GM12878 (cell line): ENCODE results near the gene RRM2.

ENCODE experiments used
- ATF3 ChIP-seq: IDR thresholded peaks from 2 replicates; pipeline ENCODE4 v1.6.1; 2011; ENCODE audit warnings: low read depth, mild to moderate bottlenecking, low read length, moderate library complexity, borderline replicate concordance; ENCODE audit errors: extremely low read depth
- ATF7 ChIP-seq: fragments of 450-650 bp; IDR thresholded peaks from 2 replicates; pipeline ENCODE4 v1.6.1; 2016; ENCODE audit warnings: low read depth, mild to moderate bottlenecking
- BHLHE40 ChIP-seq, 2 experiments: fragments of 450-650 bp in 1 of 2; IDR thresholded peaks; 2 replicates each; pipeline ENCODE4 v1.6.1; 2011 to 2017; ENCODE audit warnings: low read depth in 2 of 2, borderline replicate concordance in 1 of 2, improper control_type of control experiment in 1 of 2, low read length in 1 of 2, mild to moderate bottlenecking in 1 of 2
- BRCA1 ChIP-seq: IDR thresholded peaks from 2 replicates; pipeline ENCODE4 v1.6.1; 2011; ENCODE audit warnings: low read depth, low read length, improper control_type of control experiment
- CREB1 ChIP-seq: IDR thresholded peaks from 2 replicates; pipeline ENCODE4 v1.6.1; 2012; ENCODE audit warnings: low read depth, mild to moderate bottlenecking, inconsistent platforms
- CTCF ChIP-seq, 3 experiments: IDR thresholded peaks in 2 of 3; conservative IDR thresholded peaks in 1 of 3; 2 replicates each; pipeline ENCODE4 v1.5.1; 2011; ENCODE audit warnings: low read depth in 3 of 3, low read length in 3 of 3, mild to moderate bottlenecking in 3 of 3, control low read depth in 2 of 3, moderate library complexity in 2 of 3, inconsistent platforms in 1 of 3, mixed read lengths in 1 of 3; ENCODE audit not compliant: control insufficient read depth in 2 of 3, insufficient read depth in 1 of 3; ENCODE audit errors: extremely low read depth in 1 of 3
- ESRRA ChIP-seq: IDR thresholded peaks from 2 replicates; pipeline ENCODE4 v1.6.1; 2012; ENCODE audit warnings: mild to moderate bottlenecking, low read length, improper control_type of control experiment
- JUND ChIP-seq: IDR thresholded peaks from 2 replicates; pipeline ENCODE4 v1.6.1; 2012; ENCODE audit warnings: low read depth, mild to moderate bottlenecking, low read length, improper control_type of control experiment, moderate library complexity
- POLR2AphosphoS5 ChIP-seq: IDR thresholded peaks from 2 replicates; pipeline ENCODE4 v1.6.1; 2011; ENCODE audit warnings: mild to moderate bottlenecking, low read length, inconsistent platforms
- SIN3A ChIP-seq: IDR thresholded peaks from 2 replicates; pipeline ENCODE4 v1.6.1; 2012; ENCODE audit warnings: low read depth, low read length, improper control_type of control experiment
- SREBF2 ChIP-seq: IDR thresholded peaks from 2 replicates; pipeline ENCODE4 v1.6.1; 2012; ENCODE audit warnings: mild to moderate bottlenecking, low read length
- ZBTB33 ChIP-seq: fragments of 450-650 bp; IDR thresholded peaks from 2 replicates; pipeline ENCODE4 v1.6.1; 2017; ENCODE audit warnings: mild to moderate bottlenecking
- TF ChIP-seq, protein P1 (sequence below): IDR thresholded peaks from 2 replicates; pipeline ENCODE4 v1.6.1; 2011; ENCODE audit warnings: low read depth, low read length, improper control_type of control experiment, borderline replicate concordance
- TF ChIP-seq, protein P2 (sequence below): IDR thresholded peaks from 2 replicates; pipeline ENCODE4 v1.6.1; 2012; ENCODE audit warnings: improper control_type of control experiment, low read depth, low read length; ENCODE audit not compliant: insufficient replicate concordance

- TF ChIP-seq BHLHE40 (IDR thresholded peaks at IDR 0.05; ENCODE audit: borderline replicate concordance in 1 of 2, low read depth in 2 of 2, low read length in 1 of 2) = no peak
- TF ChIP-seq SIN3A = no peak
- no peak for TF ChIP-seq CREB1
- TF ChIP-seq, protein P1, sequence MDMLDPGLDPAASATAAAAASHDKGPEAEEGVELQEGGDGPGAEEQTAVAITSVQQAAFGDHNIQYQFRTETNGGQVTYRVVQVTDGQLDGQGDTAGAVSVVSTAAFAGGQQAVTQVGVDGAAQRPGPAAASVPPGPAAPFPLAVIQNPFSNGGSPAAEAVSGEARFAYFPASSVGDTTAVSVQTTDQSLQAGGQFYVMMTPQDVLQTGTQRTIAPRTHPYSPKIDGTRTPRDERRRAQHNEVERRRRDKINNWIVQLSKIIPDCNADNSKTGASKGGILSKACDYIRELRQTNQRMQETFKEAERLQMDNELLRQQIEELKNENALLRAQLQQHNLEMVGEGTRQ = no peak
- TF ChIP-seq, protein P2, sequence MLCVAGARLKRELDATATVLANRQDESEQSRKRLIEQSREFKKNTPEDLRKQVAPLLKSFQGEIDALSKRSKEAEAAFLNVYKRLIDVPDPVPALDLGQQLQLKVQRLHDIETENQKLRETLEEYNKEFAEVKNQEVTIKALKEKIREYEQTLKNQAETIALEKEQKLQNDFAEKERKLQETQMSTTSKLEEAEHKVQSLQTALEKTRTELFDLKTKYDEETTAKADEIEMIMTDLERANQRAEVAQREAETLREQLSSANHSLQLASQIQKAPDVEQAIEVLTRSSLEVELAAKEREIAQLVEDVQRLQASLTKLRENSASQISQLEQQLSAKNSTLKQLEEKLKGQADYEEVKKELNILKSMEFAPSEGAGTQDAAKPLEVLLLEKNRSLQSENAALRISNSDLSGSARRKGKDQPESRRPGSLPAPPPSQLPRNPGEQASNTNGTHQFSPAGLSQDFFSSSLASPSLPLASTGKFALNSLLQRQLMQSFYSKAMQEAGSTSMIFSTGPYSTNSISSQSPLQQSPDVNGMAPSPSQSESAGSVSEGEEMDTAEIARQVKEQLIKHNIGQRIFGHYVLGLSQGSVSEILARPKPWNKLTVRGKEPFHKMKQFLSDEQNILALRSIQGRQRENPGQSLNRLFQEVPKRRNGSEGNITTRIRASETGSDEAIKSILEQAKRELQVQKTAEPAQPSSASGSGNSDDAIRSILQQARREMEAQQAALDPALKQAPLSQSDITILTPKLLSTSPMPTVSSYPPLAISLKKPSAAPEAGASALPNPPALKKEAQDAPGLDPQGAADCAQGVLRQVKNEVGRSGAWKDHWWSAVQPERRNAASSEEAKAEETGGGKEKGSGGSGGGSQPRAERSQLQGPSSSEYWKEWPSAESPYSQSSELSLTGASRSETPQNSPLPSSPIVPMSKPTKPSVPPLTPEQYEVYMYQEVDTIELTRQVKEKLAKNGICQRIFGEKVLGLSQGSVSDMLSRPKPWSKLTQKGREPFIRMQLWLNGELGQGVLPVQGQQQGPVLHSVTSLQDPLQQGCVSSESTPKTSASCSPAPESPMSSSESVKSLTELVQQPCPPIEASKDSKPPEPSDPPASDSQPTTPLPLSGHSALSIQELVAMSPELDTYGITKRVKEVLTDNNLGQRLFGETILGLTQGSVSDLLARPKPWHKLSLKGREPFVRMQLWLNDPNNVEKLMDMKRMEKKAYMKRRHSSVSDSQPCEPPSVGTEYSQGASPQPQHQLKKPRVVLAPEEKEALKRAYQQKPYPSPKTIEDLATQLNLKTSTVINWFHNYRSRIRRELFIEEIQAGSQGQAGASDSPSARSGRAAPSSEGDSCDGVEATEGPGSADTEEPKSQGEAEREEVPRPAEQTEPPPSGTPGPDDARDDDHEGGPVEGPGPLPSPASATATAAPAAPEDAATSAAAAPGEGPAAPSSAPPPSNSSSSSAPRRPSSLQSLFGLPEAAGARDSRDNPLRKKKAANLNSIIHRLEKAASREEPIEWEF = no peak
- no peak for TF ChIP-seq CTCF (IDR thresholded peaks at IDR 0.05 in 2 of 3, conservative IDR thresholded peaks at IDR 0.05 in 1 of 3; ENCODE audit: control insufficient read depth in 2 of 3, extremely low read depth in 1 of 3, insufficient read depth in 1 of 3, low read depth in 3 of 3, low read length in 3 of 3)
- no peak for TF ChIP-seq BRCA1
- no peak for TF ChIP-seq ESRRA
- no peak for TF ChIP-seq JUND
- no peak for TF ChIP-seq ATF7
- no peak for TF ChIP-seq ATF3
- no peak for TF ChIP-seq ZBTB33
- no peak for TF ChIP-seq POLR2AphosphoS5
- TF ChIP-seq SREBF2 = no peak
Observed at GRCh38 chr2:10146366-10147005, 23.9 kb downstream of the RRM2 start.
